Endothelial cell of umbilical vein (primary cell): ENCODE results near the gene TMOD4. TPM values are rescaled to one million over a fixed set of nuclear protein-coding genes. Genes with fewer than 3 reads are reported as not detected.
A peak's percentile ranks its signal among the peaks of the same experiment; 100 is the strongest.

Source experiments
- BruUV-seq: library from RNA; stranded (reverse); fragments of 400-500 nt; replicated peaks from 2 replicates; lab custom pipeline; 2021; lab: Mats Ljungman, UMichigan
- CTCF ChIA-PET: fragments of 300-600, 350-600 bp; sonication (Branson Sonifier 250); formaldehyde crosslinking; loops from one replicate; lab custom pipeline; 2021; ENCODE audit warnings: antibody characterized with exemption, inconsistent platforms; lab: Charles Lee
- POLR2A ChIA-PET: fragments of 300-600, 350-600 bp; sonication (Branson Sonifier 250); formaldehyde crosslinking; loops from one replicate; lab custom pipeline; 2021; ENCODE audit warnings: antibody characterized with exemption, inconsistent platforms; lab: Charles Lee
- DNase-seq: peaks from one replicate; pipeline ENCODE4 v3.0.0-alpha.2; 2011; ENCODE audit warnings: low read depth, low spot score
- FAIRE-seq: peaks from 2 replicates; lab custom pipeline; 2011; peaks lifted over from hg19 to GRCh38; lab: Jason Lieb, UNC
- H2AFZ ChIP-seq: 2 replicates; pipeline ENCODE4 v1.6.0; 2012; ENCODE audit warnings: low read depth, low read length, control low read depth, inconsistent platforms
- H3K27ac ChIP-seq: 2 replicates; pipeline ENCODE4 v1.5.1; 2011; ENCODE audit warnings: low read depth, mild to moderate bottlenecking, control low read depth, low read length, moderate library complexity; ENCODE audit not compliant: insufficient read depth
- H3K27me3 ChIP-seq, 2 experiments: 2 replicates each; pipeline versions ENCODE4 v1.6.0 to v1.6.1; 2011; ENCODE audit warnings: low read length in 2 of 2, mixed read lengths in 1 of 2; ENCODE audit not compliant: control insufficient read depth in 2 of 2, insufficient read depth in 2 of 2
- H3K36me3 ChIP-seq, 2 experiments: 2 replicates in 1 of 2; 3 replicates in 1 of 2; pipeline ENCODE4 v1.5.1; 2011; ENCODE audit warnings: low read length in 2 of 2, mild to moderate bottlenecking in 1 of 2, moderate library complexity in 1 of 2; ENCODE audit not compliant: control insufficient read depth in 2 of 2, insufficient read depth in 2 of 2; ENCODE audit errors: extremely low read depth in 1 of 2
- H3K4me1 ChIP-seq: 3 replicates; pipeline ENCODE4 v1.5.1; 2011; ENCODE audit warnings: mild to moderate bottlenecking, low read length; ENCODE audit not compliant: control insufficient read depth, insufficient read depth; ENCODE audit errors: extremely low read depth
- H3K4me2 ChIP-seq: 2 replicates; pipeline ENCODE4 v1.6.1; 2011; ENCODE audit warnings: low read length, control low read depth, mixed read lengths; ENCODE audit not compliant: insufficient read depth
- H3K4me3 ChIP-seq, 3 experiments: fragments of 200-600 bp in 1 of 3; sonication (generic), shearing (Covaris generic) in 1 of 3; replicated peaks in 1 of 3; 2 replicates each; pipeline ENCODE4 v1.5.1; 2011 to 2016; ENCODE audit warnings: control low read depth in 3 of 3, low read length in 3 of 3, mild to moderate bottlenecking in 2 of 3, inconsistent platforms in 1 of 3, low read depth in 1 of 3, moderate library complexity in 1 of 3; ENCODE audit not compliant: insufficient read depth in 1 of 3
- H3K79me2 ChIP-seq: 2 replicates; pipeline ENCODE4 v1.6.0; 2012; ENCODE audit warnings: low read length, inconsistent platforms; ENCODE audit not compliant: control insufficient read depth, insufficient read depth
- H3K9ac ChIP-seq: replicated peaks from 2 replicates; pipeline ENCODE3; 2011; ENCODE audit warnings: low read length, control low read depth; ENCODE audit not compliant: insufficient read depth; ENCODE audit errors: extremely low read depth
- H3K9me1 ChIP-seq: replicated peaks from 3 replicates; pipeline ENCODE4 v1.6.0; 2011; ENCODE audit warnings: mild to moderate bottlenecking, low read length; ENCODE audit not compliant: control insufficient read depth, insufficient read depth; ENCODE audit errors: extremely low read depth
- H3K9me3 ChIP-seq: replicated peaks from 2 replicates; pipeline ENCODE4 v1.5.1; 2012; ENCODE audit warnings: low read length, inconsistent platforms; ENCODE audit not compliant: control insufficient read depth, insufficient read depth
- H4K20me1 ChIP-seq: replicated peaks from 2 replicates; pipeline ENCODE3; 2011; ENCODE audit warnings: mild to moderate bottlenecking, low read length; ENCODE audit not compliant: control insufficient read depth, insufficient read depth; ENCODE audit errors: extremely low read depth
- CTCF ChIP-seq, 2 donors: IDR thresholded peaks; 1 replicate in 1 of 2; 2 replicates in 1 of 2; pipeline ENCODE4 v1.5.1; 2011; ENCODE audit warnings: low read length in 2 of 2, mild to moderate bottlenecking in 2 of 2, moderate library complexity in 2 of 2, control low read depth in 1 of 2, inconsistent platforms in 1 of 2, low read depth in 1 of 2; ENCODE audit not compliant: insufficient read depth in 1 of 2; ENCODE audit errors: extremely low read depth in 1 of 2
- EZH2 ChIP-seq: IDR thresholded peaks from 2 replicates; pipeline ENCODE4 v1.6.1; 2012; ENCODE audit warnings: borderline replicate concordance, low read depth, mild to moderate bottlenecking, moderate library complexity, low read length, inconsistent platforms; ENCODE audit not compliant: severe bottlenecking
- FOS ChIP-seq: IDR thresholded peaks from 2 replicates; pipeline ENCODE4 v1.6.1; 2011; ENCODE audit warnings: mild to moderate bottlenecking, low read length, moderate library complexity, borderline replicate concordance; ENCODE audit not compliant: insufficient read depth
- GATA2 ChIP-seq: IDR thresholded peaks from 2 replicates; pipeline ENCODE4 v1.7.0; 2011; ENCODE audit warnings: low read depth, mild to moderate bottlenecking, moderate library complexity, mixed read lengths, low read length; ENCODE audit not compliant: insufficient read length, insufficient read depth
- JUN ChIP-seq: IDR thresholded peaks from 2 replicates; pipeline ENCODE4 v1.6.1; 2011; ENCODE audit warnings: borderline replicate concordance, low read depth; ENCODE audit not compliant: insufficient read length, insufficient read depth
- MYC ChIP-seq: IDR thresholded peaks from one replicate; pipeline ENCODE4 v1.6.1; 2011; ENCODE audit warnings: mild to moderate bottlenecking, low read depth, low read length
- POLR2A ChIP-seq: IDR thresholded peaks from 2 replicates; pipeline ENCODE4 v1.6.1; 2012; ENCODE audit warnings: low read depth, mild to moderate bottlenecking, control low read depth, low read length
- POLR2AphosphoS5 ChIP-seq: IDR thresholded peaks from 2 replicates; pipeline ENCODE4 v1.6.1; 2012; ENCODE audit warnings: low read depth, mild to moderate bottlenecking, control low read depth, low read length, moderate library complexity; ENCODE audit not compliant: insufficient read depth
- dilution Hi-C: fragments of 300-500 bp; cut with MboI; formaldehyde crosslinking; loops from one replicate; pipeline ENCODE4 v1.15.0; 2019; ENCODE audit warnings: low sequenced_read_pairs; ENCODE audit not compliant: extremely low pct_ligation_motif_present
- intact Hi-C: fragments of 100-400 bp; cut with micrococcal nuclease; formaldehyde crosslinking; loops from one replicate; pipeline ENCODE4 v1.10.0; 2022
- polyA plus RNA-seq, 4 experiments: library from polyadenylated mRNA; depleted of rRNA in 3 of 4; stranded (reverse) in 3 of 4; unstranded in 1 of 4; fragments of >200 nt; gene quantifications; 2 replicates each; pipeline versions ENCODE4 v1.2.1 to v1.2.3, GENCODE V29; 2011 to 2012; ENCODE audit warnings: missing spikeins in 1 of 4
- total RNA-seq: library from RNA; stranded (reverse); gene quantifications from 2 replicates; pipeline ENCODE4 v1.2.3, GENCODE V29; 2021
- TF ChIP-seq, protein P1 (sequence below): IDR thresholded peaks from 2 replicates; pipeline ENCODE4 v1.6.1; 2011; ENCODE audit not compliant: insufficient read depth, insufficient read length

TMOD4 gene
- total and polyA plus RNA-seq, 2 donors (not counting 3 experiments of a cell fraction or from before 2014, with no cell fraction given) = 0.22 to 1.4 TPM

GRCh38 chr1:151167116-151167515, 8.7 kb downstream of the TMOD4 start:
- Histone ChIP-seq H4K20me1 (no peaks in the 10 kb centered on the region), H3K9me3 (no peaks in the 10 kb centered on the region), H3K4me3 (peak overlapping the region in 1 of 3 experiments; percentile 89), H3K9ac (peak overlapping the region; percentile 94), H2AFZ (no peak overlapping the region), H3K4me1 (peaks cover 19% of the 10 kb centered on the region), H3K4me2 (peak overlapping the region; percentile 54), H3K9me1 (no peaks in the 10 kb centered on the region), H3K27me3 (no peaks in the 10 kb centered on the region), H3K36me3 (peaks cover 0 to 13% of the 10 kb centered on the region in 2 experiments), H3K27ac (no peak overlapping the region), H3K79me2 (peaks cover 21% of the 10 kb centered on the region)
- BruUV-seq = no TSS peak
- POLR2A ChIA-PET = interaction anchor here (0.6 to 0.7 kb wide), 3 partner anchors 13 to 173 kb away, joined by 3 to 4 read pairs (median 3); no protein-coding TSS in a partner anchor
- dilution Hi-C loops = no loop called here
- no peak for DNase-seq
- intact Hi-C loops = no loop called here
- CTCF ChIA-PET = interaction anchor here (0.9 to 1.4 kb wide), 3 partner anchors 10 to 142 kb away, joined by 3 to 6 read pairs (median 3); no protein-coding TSS in a partner anchor
- FAIRE-seq = no peak
- TF ChIP-seq GATA2 = no peak
- TF ChIP-seq POLR2AphosphoS5 = no peak
- TF ChIP-seq, protein P1, sequence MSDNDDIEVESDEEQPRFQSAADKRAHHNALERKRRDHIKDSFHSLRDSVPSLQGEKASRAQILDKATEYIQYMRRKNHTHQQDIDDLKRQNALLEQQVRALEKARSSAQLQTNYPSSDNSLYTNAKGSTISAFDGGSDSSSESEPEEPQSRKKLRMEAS = no peak
- no peak for TF ChIP-seq MYC
- no peak for TF ChIP-seq POLR2A
- TF ChIP-seq FOS = no peak
- no peak for TF ChIP-seq EZH2
- TF ChIP-seq CTCF (IDR thresholded peaks at IDR 0.05; ENCODE audit: extremely low read depth in 1 of 2, insufficient read depth in 1 of 2, low read depth in 1 of 2, low read length in 2 of 2) = no peak
- no peak for TF ChIP-seq JUN
